ENCODE data around the gene DOLPP1. TPM values are rescaled to one million over a fixed set of nuclear protein-coding genes. Genes with fewer than 3 reads are reported as not detected.

Gene DOLPP1
- total and polyA plus RNA-seq, 12 donors: 3.1 to 8.1 (median 5.0) TPM

DNA sequence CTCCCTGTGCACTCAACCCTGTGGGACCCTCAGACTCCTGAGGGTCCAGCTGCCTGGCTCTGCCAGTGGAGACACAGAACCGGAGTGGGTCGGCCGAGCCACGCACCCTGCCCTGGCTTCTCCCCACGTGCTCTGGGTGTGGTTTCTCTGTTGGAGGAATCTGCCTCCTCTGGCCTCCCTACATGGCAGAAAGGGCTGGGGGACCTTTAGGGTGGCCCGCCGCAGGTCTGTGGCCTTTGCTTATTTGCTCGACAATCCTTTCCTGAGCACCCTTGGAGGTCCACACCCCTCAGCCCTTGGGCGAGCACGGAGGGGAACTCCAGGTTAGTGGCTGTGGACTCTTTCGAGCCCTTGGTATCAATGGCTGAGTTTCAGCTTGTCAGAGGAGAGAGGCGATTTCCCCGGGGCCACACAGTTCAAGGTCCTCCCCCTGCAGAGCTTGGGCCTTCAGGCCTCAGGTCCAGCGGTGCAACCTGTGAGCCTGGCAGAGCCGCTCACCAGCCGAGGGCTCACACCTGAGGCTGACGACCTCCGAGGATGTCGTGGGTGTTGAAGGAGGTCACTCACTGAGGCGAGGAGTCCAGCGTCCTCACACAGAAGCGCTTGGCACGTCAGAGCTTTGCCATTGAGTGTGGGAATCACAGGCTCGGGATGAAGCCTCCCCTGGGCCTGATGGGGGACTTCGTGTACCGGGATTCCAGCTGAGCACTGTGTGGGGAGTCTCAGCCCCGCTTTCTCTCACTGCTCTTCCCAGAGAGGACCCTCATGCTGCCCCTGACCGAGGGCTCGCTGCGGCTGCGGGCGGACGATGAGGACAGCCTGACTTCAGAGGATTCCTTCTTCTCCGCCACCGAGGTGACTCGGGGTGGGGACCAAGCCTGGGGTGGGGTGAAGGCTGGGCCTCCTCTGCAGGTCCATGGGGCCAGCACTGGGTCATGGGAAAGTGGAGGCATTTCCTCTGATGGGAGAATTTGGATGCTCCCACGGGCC, 20.8 kb upstream of the DOLPP1 start:
- DNase-seq (no peak), ATAC-seq (peak in 1 of 8 donors; percentile 11)
- Histone ChIP-seq H3K4me1 (peaks cover 0 to 5% (median 0%) of the 10 kb centered on the region in 9 donors), H3K27me3 (no peaks in the 10 kb centered on the region), H3K9me3 (no peaks in the 10 kb centered on the region), H3K36me3 (peaks cover 0 to 99% (median 52%) of the 10 kb centered on the region in 9 donors), H3K4me3 (no peak overlapping the region), H3K27ac (no peak overlapping the region)
- whole genome bisulfite sequencing, 2 donors: 93 to 95% methylated on average over 37 of the region's 37 CpGs
- no peak for TF ChIP-seq CTCF (IDR thresholded peaks at IDR 0.05)
- intact Hi-C loops (cut with DNase I): no loop called here

- DNase-seq (no peak), ATAC-seq (no peak)
- no peaks in the 10 kb centered on the region for H3K27me3 ChIP-seq
- peaks cover 0 to 99% (median 59%) of the 10 kb centered on the region in 9 donors for H3K36me3 ChIP-seq
- no peaks in the 10 kb centered on the region for H3K9me3 ChIP-seq
- TF ChIP-seq CTCF (IDR thresholded peaks at IDR 0.05): no peak
- WGBS, 2 donors: 96 to 97% methylated on average over 12 of the region's 12 CpGs
- no peak overlapping the region for H3K27ac ChIP-seq
- H3K4me3 ChIP-seq: no peak overlapping the region
- peaks cover 0 to 5% (median 0%) of the 10 kb centered on the region in 9 donors for H3K4me1 ChIP-seq
- intact Hi-C loops (cut with DNase I): no loop called here
Observed at GRCh38 chr9:129060991-129061390, 19.9 kb upstream of the DOLPP1 start.

DNA sequence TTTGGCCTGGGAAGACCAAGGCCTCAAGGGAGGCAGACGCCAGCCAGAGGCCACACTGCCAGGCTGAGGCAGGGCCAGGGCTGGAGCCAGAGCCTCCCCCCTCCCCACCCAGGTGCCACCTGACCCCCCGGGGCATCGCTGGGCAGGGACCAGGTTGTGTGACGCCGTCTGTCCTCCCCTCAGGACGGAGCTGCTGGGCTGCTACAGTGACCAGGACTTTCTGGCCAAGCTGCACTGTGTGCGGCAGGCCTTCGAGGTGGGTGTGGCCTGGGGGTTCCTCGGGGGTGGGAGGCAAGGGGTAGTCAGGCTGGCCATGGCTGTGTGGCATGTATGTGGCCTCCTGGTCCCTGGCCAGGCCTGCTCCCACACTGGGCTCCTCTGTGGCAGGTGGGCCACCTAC, 17.9 kb upstream of the DOLPP1 start:
- DNase-seq (no peak), ATAC-seq (peak in 1 of 8 donors; percentile 8)
- no peak for TF ChIP-seq CTCF (IDR thresholded peaks at IDR 0.05)
- peaks cover 0 to 96% (median 62%) of the 10 kb centered on the region in 9 donors for H3K36me3 ChIP-seq
- H3K4me1 ChIP-seq: peaks cover 0 to 2% (median 0%) of the 10 kb centered on the region in 9 donors
- 91 to 93% methylated on average over 9 of the region's 9 CpGs for WGBS, 2 donors
- H3K27me3 ChIP-seq: no peaks in the 10 kb centered on the region
- no peaks in the 10 kb centered on the region for H3K9me3 ChIP-seq
- H3K4me3 ChIP-seq: no peak overlapping the region
- intact Hi-C loops (cut with DNase I): no loop called here
- H3K27ac ChIP-seq: no peak overlapping the region

GRCh38 chr9:129064499-129064908, 16.4 kb upstream of the DOLPP1 start:
- H3K27ac ChIP-seq: no peak overlapping the region
- DNase-seq: no peak
- H3K4me1 ChIP-seq: peaks cover 0 to 13% (median 9%) of the 10 kb centered on the region in 9 donors
- WGBS, 2 donors: 95 to 97% methylated on average over 8 of the region's 8 CpGs
- intact Hi-C loops (cut with DNase I): no loop called here
- no peak overlapping the region for H3K4me3 ChIP-seq
- H3K27me3 ChIP-seq: no peaks in the 10 kb centered on the region
- ATAC-seq: no peak
- no peaks in the 10 kb centered on the region for H3K9me3 ChIP-seq
- no peak for TF ChIP-seq CTCF (IDR thresholded peaks at IDR 0.05)
- H3K36me3 ChIP-seq: peaks cover 0 to 97% (median 58%) of the 10 kb centered on the region in 9 donors
